NCI-H69 (cell line): ENCODE results near the gene MZF1.

Experiments used
- DNase-seq: peaks from one replicate; lab custom pipeline; 2025; lab: John Stamatoyannopoulos, UW

MZF1 gene

GRCh38 chr19:58569943-58570670, 3.0 kb downstream of the MZF1 start:
- no peak for DNase-seq

DNA sequence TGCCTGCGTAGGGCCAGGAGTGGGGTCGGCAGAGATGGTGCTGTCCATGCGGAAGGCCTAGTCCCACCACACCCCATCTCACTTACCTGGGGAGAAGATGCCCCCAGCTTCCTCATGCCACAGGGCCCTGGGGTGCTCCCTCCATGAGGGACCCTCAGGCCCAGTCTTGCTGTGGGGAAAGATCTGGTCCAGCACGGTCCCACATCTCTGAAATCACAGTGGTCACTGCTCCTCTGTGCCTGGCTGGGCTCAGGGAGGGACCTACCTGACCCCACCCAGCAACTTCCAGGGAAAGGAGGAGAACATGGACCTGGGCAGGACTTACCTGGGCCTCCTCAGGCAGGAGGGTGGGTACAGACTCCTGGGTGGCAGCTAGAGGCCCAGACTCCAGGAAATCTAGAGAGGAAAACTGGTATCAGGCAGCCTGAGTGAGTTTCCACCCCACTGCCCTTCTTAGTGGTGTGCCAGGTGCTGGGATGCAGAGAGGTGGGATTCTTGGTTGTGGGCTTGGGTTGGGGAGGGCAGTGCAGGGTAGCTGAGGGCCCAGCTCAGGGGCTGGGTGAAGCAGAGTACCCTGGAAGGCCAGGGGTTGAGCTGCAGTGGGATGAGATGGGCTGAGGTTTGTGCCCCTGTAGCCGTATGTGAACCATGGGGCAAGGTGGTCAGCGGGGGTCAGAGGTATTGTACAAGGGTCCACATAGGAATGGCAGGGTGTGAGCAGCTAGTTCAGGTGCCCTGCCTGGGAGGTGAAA, 3.8 kb downstream of the MZF1 start:
- no peak for DNase-seq

DNA sequence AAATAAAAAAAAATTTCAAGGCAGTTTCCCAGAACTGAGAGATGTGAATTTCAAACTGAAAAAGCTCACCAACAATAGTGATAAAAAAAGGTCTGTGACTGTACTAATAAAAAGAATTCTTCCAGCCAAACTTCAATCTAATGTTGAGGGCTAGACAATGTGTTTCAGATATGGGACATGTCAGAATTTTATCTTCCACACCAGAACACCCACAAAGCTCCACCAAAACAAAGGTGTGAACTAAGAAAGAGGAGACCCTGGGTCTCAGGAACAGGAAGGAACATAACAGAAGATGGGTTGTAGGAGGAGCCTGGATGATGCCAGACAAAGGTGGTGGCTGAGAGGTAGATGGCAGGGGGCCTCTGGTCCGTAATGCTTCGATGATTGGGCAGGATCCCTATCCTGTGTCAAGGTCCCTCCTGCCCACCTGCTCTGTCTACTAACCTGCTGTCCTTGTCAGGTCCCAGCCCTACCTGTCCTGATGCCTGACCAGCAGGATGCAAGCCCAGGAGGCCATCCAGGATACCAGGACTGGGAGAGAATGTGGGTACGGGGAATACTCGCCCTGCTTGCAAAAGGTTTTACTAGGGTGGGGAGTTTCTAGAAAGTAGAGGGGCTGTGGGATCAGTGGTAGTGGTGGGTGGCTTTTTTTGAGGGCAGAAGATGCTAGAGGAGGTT, 4.5 kb downstream of the MZF1 start:
- no peak for DNase-seq

GRCh38 chr19:58566989-58567388, 6.1 kb downstream of the MZF1 start:
- DNase-seq, result no peak

DNA sequence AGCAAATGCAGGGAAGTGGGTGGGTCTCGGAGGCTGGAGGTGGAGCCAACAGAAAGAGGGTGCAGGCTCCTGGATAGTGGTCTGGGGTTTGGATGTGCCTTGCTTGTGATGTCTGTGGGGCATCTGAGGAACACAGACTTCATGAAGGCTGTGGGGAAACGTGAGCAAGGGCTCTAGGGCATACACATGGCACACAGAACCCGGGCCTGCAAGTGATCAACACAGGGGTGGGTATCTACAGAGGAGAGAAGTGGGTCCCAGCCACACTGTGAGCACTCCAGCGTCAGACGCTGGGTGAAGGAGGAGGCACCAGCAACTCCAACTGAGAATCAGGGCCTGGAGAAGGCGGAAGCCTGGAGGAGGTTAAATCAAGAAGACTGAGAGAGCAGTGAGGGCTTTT, 9.3 kb downstream of the MZF1 start:
- no peak for DNase-seq

DNA sequence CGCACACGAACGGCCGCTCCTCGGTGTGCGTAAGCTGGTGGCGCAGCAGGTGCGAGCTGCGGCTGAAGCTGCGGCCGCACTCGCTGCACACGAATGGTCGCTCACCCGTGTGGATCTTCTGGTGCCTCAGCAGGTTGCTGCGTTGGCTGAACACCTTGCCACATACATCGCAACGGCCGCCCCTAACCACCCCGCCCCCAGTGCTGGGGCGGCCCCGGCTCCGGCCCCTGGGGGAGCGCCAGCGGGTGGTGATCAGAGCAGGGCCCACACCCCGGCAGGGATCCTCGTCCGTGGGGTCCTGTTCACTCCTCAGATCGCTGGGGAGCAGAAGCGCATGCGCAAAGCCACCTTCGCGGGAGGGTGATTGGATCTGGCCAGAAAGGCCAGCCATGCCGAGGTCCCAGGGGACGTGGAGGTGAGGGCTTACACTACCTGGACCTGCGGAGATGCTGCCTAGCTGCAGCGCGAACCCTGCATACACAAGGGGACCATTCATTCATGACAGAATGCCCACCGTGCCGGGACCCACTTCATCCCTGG, 10.0 kb downstream of the MZF1 start:
- no peak for DNase-seq

GRCh38 chr19:58562122-58563033, 10.8 kb downstream of the MZF1 start:
- DNase-seq, result no peak

- no peak for DNase-seq
Measured at GRCh38 chr19:58561373-58562121, 11.6 kb downstream of the MZF1 start.

GRCh38 chr19:58560921-58561320, 12.2 kb downstream of the MZF1 start:
- DNase-seq, result no peak

GRCh38 chr19:58560007-58560887, 12.9 kb downstream of the MZF1 start:
- DNase-seq, result no peak

GRCh38 chr19:58559275-58560006, 13.7 kb downstream of the MZF1 start:
- no peak for DNase-seq

- no peak for DNase-seq
Measured at GRCh38 chr19:58558623-58559274, 14.4 kb downstream of the MZF1 start.

GRCh38 chr19:58558066-58558622, 15.0 kb downstream of the MZF1 start, which contains the start of gene UBE2M:
Gene UBE2M, minus strand, starts transcription at chr19:58558611. Its CDS starts 230 bp downstream, at chr19:58558381.
- DNase-seq, result no peak

DNA sequence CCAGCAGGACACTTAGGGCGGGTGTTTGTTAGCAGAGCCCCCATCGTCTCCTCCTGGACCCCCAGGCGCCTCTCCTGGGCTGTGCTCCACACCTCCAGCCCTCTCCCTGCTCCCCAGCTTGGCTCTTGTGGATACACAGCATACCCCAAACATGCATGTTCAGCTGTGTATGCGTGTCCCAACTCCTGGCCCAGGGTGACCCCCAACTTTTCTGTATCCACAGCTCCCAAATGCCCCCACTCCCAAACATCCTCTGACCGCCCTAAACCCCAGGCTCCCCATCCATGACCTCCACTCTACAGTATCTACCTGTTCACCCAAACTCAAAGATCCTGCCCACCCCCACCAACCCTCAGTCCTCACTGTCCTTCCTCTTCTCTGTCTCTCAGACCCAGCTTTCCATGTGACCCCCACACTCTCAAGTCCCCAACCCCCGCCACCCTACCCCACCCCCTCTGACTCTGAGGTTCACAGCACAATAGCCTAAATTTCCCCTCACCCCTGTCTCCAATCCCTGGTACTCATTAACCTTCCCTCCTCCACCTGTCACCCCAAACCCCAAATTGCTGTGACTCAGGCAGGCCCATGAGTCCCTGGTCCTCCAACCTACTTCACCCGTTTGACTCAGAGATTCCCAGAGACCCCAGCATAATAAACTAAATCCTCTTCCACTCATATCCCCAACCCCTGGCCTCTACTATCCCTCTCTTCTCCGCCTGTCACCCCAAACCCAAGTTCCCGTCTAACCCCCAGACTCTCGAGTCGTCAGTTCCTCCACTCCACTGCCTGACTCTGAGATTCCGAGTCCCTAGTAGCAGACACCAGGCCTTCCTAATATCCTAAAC, 15.7 kb downstream of the MZF1 start:
- DNase-seq, result no peak

- no peak for DNase-seq
Measured at GRCh38 chr19:58556622-58557220, 16.4 kb downstream of the MZF1 start.

GRCh38 chr19:58555920-58556621, 17.1 kb downstream of the MZF1 start:
- DNase-seq, result no peak
